ENCODE measurements around the gene FOXO3. TPM values are rescaled to one million over a fixed set of nuclear protein-coding genes. Genes with fewer than 3 reads are reported as not detected.

FOXO3 gene
- total and polyA plus RNA-seq, 2 donors (not counting 3 experiments of a cell fraction or from before 2014, with no cell fraction given) = 14.4 to 16.9 TPM

GRCh38 chr6:108578166-108578565 lies 17.4 kb downstream of the FOXO3 start:
- Histone ChIP-seq H3K9me3 (replicated peaks; ENCODE audit: control insufficient read depth, insufficient read depth, low read length) (no peaks in the 10 kb centered on the region), H4K20me1 (replicated peaks; ENCODE audit: control insufficient read depth, extremely low read depth, insufficient read depth, low read length) (peaks cover 6% of the 10 kb centered on the region), H2AFZ (ENCODE audit: low read depth, low read length) (no peak overlapping the region), H3K9me1 (replicated peaks; ENCODE audit: control insufficient read depth, extremely low read depth, insufficient read depth, low read length) (no peaks in the 10 kb centered on the region), H3K4me2 (ENCODE audit: insufficient read depth, low read length) (no peak overlapping the region), H3K27ac (ENCODE audit: insufficient read depth, low read depth, low read length) (no peak overlapping the region), H3K9ac (replicated peaks; ENCODE audit: extremely low read depth, insufficient read depth, low read length) (no peak overlapping the region), H3K27me3 (ENCODE audit: control insufficient read depth in 2 of 2, insufficient read depth in 2 of 2, low read length in 2 of 2) (no peaks in the 10 kb centered on the region), H3K36me3 (ENCODE audit: control insufficient read depth in 2 of 2, extremely low read depth in 1 of 2, insufficient read depth in 2 of 2, low read length in 2 of 2) (no peaks in the 10 kb centered on the region), H3K4me3 (replicated peaks in 1 of 3; ENCODE audit: insufficient read depth in 1 of 3, low read depth in 1 of 3, low read length in 3 of 3) (no peak overlapping the region), H3K4me1 (ENCODE audit: control insufficient read depth, extremely low read depth, insufficient read depth, low read length) (peaks cover 19% of the 10 kb centered on the region), H3K79me2 (ENCODE audit: control insufficient read depth, insufficient read depth, low read length) (peaks cover 9% of the 10 kb centered on the region)
- FAIRE-seq (no peak), DNase-seq (ENCODE audit: low read depth, low spot score) (no peak)
- dilution Hi-C loops (cut with MboI; ENCODE audit: extremely low pct_ligation_motif_present, low sequenced_read_pairs) (no loop called here), intact Hi-C loops (cut with micrococcal nuclease) (no loop called here)
- ChIA-PET CTCF (interaction anchor here (0.9 to 2.6 kb wide), 2 partner anchors 8 to 10 kb away, joined by 3 to 10 read pairs; no protein-coding TSS in a partner anchor), POLR2A (no interaction called here)
- no TSS peak for BruUV-seq (replicated peaks)
- TF ChIP-seq POLR2AphosphoS5 (IDR thresholded peaks at IDR 0.05; ENCODE audit: insufficient read depth, low read depth, low read length) = no peak
- TF ChIP-seq, protein P1, sequence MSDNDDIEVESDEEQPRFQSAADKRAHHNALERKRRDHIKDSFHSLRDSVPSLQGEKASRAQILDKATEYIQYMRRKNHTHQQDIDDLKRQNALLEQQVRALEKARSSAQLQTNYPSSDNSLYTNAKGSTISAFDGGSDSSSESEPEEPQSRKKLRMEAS (IDR thresholded peaks at IDR 0.05; ENCODE audit: insufficient read depth, insufficient read length) = no peak
- TF ChIP-seq EZH2 (IDR thresholded peaks at IDR 0.05; ENCODE audit: borderline replicate concordance, low read depth, low read length, severe bottlenecking) = no peak
- no peak for TF ChIP-seq GATA2 (IDR thresholded peaks at IDR 0.05; ENCODE audit: insufficient read depth, insufficient read length, low read depth, low read length)
- TF ChIP-seq, protein P2, sequence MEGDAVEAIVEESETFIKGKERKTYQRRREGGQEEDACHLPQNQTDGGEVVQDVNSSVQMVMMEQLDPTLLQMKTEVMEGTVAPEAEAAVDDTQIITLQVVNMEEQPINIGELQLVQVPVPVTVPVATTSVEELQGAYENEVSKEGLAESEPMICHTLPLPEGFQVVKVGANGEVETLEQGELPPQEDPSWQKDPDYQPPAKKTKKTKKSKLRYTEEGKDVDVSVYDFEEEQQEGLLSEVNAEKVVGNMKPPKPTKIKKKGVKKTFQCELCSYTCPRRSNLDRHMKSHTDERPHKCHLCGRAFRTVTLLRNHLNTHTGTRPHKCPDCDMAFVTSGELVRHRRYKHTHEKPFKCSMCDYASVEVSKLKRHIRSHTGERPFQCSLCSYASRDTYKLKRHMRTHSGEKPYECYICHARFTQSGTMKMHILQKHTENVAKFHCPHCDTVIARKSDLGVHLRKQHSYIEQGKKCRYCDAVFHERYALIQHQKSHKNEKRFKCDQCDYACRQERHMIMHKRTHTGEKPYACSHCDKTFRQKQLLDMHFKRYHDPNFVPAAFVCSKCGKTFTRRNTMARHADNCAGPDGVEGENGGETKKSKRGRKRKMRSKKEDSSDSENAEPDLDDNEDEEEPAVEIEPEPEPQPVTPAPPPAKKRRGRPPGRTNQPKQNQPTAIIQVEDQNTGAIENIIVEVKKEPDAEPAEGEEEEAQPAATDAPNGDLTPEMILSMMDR (IDR thresholded peaks at IDR 0.05; ENCODE audit: extremely low read depth in 1 of 2, insufficient read depth in 1 of 2, low read depth in 1 of 2, low read length in 2 of 2) = no peak
- TF ChIP-seq POLR2A (IDR thresholded peaks at IDR 0.05; ENCODE audit: low read depth, low read length) = no peak
